NCI-H69 (cell line): ENCODE results near the gene ITGA7.

ENCODE experiments used
- DNase-seq: peaks from one replicate; lab custom pipeline; 2025; lab: John Stamatoyannopoulos, UW

The ITGA7 gene, protein sequence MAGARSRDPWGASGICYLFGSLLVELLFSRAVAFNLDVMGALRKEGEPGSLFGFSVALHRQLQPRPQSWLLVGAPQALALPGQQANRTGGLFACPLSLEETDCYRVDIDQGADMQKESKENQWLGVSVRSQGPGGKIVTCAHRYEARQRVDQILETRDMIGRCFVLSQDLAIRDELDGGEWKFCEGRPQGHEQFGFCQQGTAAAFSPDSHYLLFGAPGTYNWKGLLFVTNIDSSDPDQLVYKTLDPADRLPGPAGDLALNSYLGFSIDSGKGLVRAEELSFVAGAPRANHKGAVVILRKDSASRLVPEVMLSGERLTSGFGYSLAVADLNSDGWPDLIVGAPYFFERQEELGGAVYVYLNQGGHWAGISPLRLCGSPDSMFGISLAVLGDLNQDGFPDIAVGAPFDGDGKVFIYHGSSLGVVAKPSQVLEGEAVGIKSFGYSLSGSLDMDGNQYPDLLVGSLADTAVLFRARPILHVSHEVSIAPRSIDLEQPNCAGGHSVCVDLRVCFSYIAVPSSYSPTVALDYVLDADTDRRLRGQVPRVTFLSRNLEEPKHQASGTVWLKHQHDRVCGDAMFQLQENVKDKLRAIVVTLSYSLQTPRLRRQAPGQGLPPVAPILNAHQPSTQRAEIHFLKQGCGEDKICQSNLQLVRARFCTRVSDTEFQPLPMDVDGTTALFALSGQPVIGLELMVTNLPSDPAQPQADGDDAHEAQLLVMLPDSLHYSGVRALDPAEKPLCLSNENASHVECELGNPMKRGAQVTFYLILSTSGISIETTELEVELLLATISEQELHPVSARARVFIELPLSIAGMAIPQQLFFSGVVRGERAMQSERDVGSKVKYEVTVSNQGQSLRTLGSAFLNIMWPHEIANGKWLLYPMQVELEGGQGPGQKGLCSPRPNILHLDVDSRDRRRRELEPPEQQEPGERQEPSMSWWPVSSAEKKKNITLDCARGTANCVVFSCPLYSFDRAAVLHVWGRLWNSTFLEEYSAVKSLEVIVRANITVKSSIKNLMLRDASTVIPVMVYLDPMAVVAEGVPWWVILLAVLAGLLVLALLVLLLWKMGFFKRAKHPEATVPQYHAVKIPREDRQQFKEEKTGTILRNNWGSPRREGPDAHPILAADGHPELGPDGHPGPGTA

GRCh38 chr12:55707841-55708694, at the start of gene ITGA7:
Gene ITGA7 (minus strand): TSS chr12:55707904. CDS start chr12:55707682, 222 bp downstream.
- DNase-seq: peak; percentile 89

GRCh38 chr12:55755246-55755645, 47.5 kb upstream of the ITGA7 start:
- no peak for DNase-seq

DNA sequence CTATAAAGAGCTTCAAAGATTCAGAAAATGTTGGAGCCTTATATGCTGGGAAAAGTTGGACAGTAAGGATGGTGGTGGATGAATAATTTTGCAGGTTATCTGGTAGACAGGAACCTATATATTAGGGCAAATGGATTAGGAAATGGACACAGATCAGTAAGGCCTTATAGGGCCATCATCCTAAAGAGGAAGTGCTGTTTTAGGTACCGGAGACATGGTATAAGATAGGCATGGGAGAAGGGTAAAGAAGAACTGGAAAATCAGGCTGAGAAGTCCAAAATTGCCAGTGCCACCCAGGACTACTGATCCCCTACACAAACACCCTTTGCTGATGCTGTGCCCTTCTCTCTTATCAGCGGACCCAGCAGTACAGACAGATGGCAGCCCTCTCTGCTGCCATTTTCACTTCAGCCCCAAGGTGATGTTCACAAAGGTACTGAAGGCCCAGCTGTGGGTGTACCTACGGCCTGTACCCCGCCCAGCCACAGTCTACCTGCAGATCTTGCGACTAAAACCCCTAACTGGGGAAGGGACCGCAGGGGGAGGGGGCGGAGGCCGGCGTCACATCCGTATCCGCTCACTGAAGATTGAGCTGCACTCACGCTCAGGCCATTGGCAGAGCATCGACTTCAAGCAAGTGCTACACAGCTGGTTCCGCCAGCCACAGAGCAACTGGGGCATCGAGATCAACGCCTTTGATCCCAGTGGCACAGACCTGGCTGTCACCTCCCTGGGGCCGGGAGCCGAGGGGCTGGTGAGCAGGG, 40.7 kb upstream of the ITGA7 start:
- DNase-seq: no peak

DNA sequence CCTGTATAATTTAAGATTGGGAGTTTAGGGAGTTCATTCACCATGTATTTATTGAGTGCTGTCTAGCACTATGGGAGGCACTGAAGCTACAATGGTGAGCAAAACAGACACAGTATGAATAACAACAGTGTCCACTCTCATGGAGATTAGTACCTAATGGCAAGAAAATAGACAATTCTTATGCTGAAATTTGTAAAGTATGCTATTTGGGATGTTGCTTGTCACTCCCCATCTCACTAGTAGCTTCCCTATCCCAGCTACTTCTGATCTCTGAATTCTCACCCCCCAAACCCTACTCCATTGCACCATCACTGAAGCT, 39.2 kb upstream of the ITGA7 start:
- DNase-seq: no peak

DNA sequence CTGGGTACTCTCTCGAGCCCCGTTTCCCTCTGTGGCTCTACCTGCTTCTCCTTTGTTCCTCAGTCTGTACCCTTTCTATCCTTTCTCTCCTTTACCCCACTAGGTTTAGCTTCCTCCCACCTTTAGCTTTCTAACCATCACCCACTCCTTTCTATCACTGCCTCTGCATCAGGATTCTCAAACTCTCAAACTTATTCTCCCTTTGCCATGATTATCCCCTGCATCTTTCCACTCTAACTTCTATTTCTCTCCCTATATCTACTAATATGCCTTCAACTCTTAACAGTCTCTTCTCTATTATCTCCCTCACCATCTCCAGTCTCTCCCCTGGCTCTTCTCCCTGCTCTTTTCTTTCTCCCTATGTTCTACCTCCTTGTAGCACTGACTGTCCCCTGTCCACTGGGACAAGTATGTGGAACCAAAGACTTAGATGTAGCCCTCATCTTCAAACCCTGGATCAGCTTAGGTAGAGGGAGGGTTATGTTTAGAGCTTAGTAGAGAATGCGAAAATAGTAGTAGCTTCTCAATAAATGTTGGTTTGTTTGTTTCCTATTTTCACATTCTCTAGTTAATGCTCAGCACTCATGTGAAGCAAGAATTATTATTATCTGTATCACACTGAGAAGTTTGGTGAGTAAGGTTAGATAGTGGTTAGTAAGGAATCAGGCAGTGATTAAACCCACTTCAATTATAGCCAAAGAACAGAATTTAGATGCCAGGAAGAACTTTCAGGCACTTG, 38.6 kb upstream of the ITGA7 start:
- DNase-seq: no peak

DNA sequence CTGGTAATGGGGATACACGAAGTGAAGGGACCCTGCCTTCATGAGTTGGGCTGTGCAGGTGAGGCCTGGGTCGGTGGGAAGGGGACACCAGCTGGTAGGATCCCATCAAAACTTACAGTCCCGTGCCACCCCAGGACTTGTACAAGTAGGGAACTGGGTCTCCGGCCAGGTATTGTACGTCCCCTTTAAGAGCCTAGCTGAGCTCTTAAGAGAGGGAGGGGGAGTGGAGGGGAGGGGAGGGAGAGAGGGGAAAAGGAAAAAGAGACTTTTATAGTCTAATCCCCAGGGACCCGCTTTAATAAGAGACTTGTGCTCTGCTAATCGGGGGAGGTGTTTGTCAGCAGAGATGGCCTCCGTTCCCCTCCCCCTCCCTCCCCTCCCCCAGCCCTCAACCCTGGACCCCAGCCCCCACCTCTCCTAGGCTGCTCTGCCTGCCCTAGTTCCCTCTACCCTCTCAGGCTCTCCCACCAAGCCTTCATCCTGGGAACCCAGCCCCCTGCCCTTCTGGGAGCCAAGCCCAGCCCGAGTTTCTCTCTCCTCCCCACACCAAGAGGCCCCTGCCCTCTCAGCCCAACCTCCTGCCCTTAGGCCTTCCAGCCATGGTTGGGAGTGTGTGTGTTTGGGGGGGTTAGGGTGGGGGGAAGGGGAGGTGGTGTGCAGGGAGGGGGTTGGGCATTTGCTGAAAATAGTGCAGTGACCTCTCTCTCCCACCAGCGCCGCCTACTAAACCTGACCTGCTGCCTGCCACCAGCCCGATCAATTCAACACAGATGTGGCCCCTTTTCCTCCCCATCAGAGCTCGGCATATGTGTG, 37.9 kb upstream of the ITGA7 start:
- DNase-seq: peak; percentile 97

GRCh38 chr12:55744340-55745030, 36.8 kb upstream of the ITGA7 start:
- peak; percentile 61 for DNase-seq

- peak; percentile 84 for DNase-seq
Measured at GRCh38 chr12:55743406-55744339, 36.0 kb upstream of the ITGA7 start.

- peak; percentile 95 for DNase-seq
Measured at GRCh38 chr12:55742719-55743405, 35.2 kb upstream of the ITGA7 start, which contains the start of gene GDF11. Gene GDF11 (plus strand): TSS chr12:55743122. CDS start chr12:55743317, 195 bp downstream.

GRCh38 chr12:55741931-55742680, 34.4 kb upstream of the ITGA7 start:
- no peak for DNase-seq

GRCh38 chr12:55739025-55739378, 31.3 kb upstream of the ITGA7 start:
- DNase-seq: no peak

DNA sequence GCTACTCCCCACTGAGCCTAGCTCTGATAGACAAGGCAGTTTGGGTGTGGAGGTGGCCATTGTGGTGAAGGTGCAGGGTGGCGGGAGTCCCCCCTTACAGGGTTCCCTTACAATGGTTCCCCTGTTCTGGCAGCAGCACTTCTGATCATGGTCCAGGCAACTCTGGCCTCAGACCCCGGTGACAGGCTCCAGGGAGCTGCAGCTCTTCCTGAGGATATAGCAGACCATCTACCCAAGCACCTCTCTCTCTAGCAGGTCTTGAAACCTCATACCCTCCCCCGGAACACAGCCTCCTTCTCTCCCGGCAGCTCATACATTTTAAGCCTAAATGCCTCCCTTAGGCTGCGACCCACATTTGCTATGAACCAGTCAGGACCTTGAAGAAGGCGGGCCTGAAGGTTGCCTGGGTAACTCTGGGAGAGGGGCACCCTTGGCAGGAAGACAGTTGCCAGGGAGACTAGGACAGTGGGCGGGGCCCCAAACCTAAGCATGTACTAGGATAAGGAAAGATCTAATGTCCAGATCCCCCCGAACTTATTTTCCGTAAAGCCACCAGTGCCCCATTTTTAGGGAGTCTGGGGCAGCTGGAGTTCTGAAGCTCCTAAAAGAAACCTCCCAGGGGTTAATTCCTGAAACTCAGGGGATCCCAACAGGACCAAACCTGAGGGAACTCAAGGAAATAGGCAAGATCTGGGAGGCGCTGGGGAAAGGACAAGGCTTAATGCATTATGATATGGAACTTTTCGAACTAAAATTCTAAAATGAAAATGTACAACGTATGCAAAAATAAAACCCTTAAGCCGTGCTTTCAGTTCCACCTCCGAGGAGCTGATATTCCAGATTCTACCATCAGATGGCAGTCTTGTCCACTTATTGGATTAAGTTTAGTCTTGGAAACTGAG, 30.7 kb upstream of the ITGA7 start:
- DNase-seq: peak; percentile 97

DNA sequence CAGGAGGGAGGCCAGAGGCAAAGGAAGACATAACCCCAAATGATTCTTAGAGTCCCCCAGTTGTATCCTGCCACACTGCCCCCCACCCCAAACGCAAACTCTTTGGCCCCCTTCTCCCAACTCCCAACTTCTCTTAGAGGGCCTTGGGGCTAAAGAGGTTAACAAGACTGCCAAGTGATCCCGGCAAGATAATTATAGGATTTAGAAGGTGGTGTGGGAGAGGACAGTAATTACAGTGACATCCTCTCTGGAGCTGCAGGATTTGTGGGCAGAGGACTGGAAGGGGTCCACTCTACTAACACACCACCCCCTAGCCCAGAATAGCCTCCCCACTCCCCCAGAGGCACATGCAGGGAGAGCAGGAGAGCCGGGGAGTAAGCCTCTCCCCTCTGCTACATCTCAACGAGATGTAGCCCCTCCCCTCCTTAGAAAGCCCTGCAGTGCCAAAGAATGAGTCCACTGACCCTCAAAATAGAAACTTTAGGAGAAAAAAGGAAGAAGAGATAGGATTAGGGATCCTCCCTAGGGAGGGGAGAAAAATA, 29.9 kb upstream of the ITGA7 start:
- DNase-seq: peak; percentile 79

- DNase-seq: peak; percentile 96
Measured at GRCh38 chr12:55736780-55737580, 29.3 kb upstream of the ITGA7 start.
